Gastrocnemius medialis (tissue), 4 donors: Measurements from ENCODE around the gene DNAH3. TPM values are rescaled to one million over a fixed set of nuclear protein-coding genes. Genes with fewer than 3 reads are reported as not detected.

Experiments used
- ATAC-seq, 2 donors: fragments of 150-250 bp; one replicate each; pipeline ENCODE4 v1.9.1; 2016
- DNase-seq, 2 donors: peaks; one replicate each; pipeline ENCODE4 v3.0.0-alpha.2; 2019
- H3K27ac ChIP-seq, 4 donors: fragments of 200-600 bp; sonication (generic); 1 replicate in 1 of 4; 2 replicates in 3 of 4; pipeline ENCODE4 v1.5.1; 2016 to 2018; ENCODE audit warnings: mild to moderate bottlenecking in 2 of 4, moderate library complexity in 1 of 4
- H3K27me3 ChIP-seq, 3 donors: fragments of 200-600 bp; sonication (generic) in 2 of 3; 1 replicate in 1 of 3; 2 replicates in 2 of 3; pipeline versions ENCODE4 v1.5.1 to v1.6.0; 2016 to 2019; ENCODE audit warnings: mild to moderate bottlenecking in 1 of 3, moderate library complexity in 1 of 3
- H3K36me3 ChIP-seq, 2 donors: fragments of 200-600 bp; sonication (generic) in 1 of 2; one replicate each; pipeline ENCODE4 v1.5.1; 2017 to 2018
- H3K4me1 ChIP-seq, 2 donors: fragments of 200-600 bp; sonication (generic) in 1 of 2; one replicate each; pipeline ENCODE4 v1.5.1; 2016 to 2017; ENCODE audit warnings: mild to moderate bottlenecking in 2 of 2
- H3K4me3 ChIP-seq, 4 donors: fragments of 200-600 bp; sonication (generic) in 3 of 4; 1 replicate in 1 of 4; 2 replicates in 3 of 4; pipeline ENCODE4 v1.5.1; 2016 to 2019; ENCODE audit warnings: mild to moderate bottlenecking in 2 of 4
- H3K9me3 ChIP-seq, 3 donors: fragments of 200-600 bp; sonication (generic) in 2 of 3; 1 replicate in 1 of 3; 2 replicates in 2 of 3; pipeline ENCODE4 v1.5.1; 2016 to 2019
- POLR2A ChIP-seq, 2 donors: fragments of 450-650 bp; IDR thresholded peaks; one replicate each; pipeline ENCODE4 v1.6.1; 2017; ENCODE audit warnings: antibody characterized with exemption in 2 of 2, mild to moderate bottlenecking in 2 of 2, moderate library complexity in 2 of 2
- in situ Hi-C, 4 donors: fragments of 200-750 bp; cut with MboI; loops; one replicate each; pipeline versions ENCODE4 v1.15.0 to v1.8.0; 2017; ENCODE audit warnings: low sequenced_read_pairs in 4 of 4
- intact Hi-C: fragments of 100-400 bp; cut with DNase I; formaldehyde crosslinking; loops from one replicate; pipeline ENCODE4 v1.15.1; 2023; ENCODE audit warnings: low total_unique reads
- total RNA-seq, 4 donors: library from RNA; depleted of rRNA; stranded (reverse); fragments of >200 nt; gene quantifications; one replicate each; pipeline versions ENCODE4 v1.1.0 to v1.2.3, GENCODE V29; 2016
- TF ChIP-seq, protein P1 (sequence below), 5 experiments: fragments of 450-650 bp in 3 of 5; fragments of 200-600 bp in 2 of 5; sonication (generic) in 2 of 5; IDR thresholded peaks in 4 of 5; conservative IDR thresholded peaks in 1 of 5; 1 replicate in 4 of 5; 2 replicates in 1 of 5; pipeline ENCODE4 v1.5.1; 2016 to 2019; ENCODE audit warnings: antibody characterized with exemption in 5 of 5, mild to moderate bottlenecking in 3 of 5, moderate library complexity in 3 of 5

DNAH3 gene
- total RNA-seq, 4 donors from 2014 or later: 0.02 to 0.47 (median 0.21) TPM

DNA sequence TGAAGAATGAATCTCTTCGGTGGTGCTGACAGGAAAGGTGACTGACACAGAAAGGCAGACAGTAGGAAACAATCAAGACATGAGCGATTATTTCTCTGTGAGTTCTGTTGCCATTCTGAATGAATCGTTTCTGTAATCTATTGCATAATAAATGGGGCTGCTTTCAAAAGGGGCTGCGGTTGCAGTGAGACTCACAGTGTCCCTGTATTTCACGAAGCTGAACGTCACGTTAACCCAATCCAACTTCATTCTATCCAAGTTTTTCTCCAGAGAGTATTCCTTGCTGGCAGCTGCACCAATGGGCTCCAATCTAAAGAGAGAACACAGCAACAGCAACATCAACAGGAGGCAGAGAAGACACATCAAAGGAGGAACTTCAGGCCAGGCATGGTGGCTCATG is 75.4 kb downstream of the DNAH3 start:
- Histone ChIP-seq H3K27ac (no peak overlapping the region), H3K27me3 (no peaks in the 10 kb centered on the region), H3K9me3 (no peaks in the 10 kb centered on the region), H3K36me3 (no peaks in the 10 kb centered on the region), H3K4me3 (no peak overlapping the region), H3K4me1 (no peaks in the 10 kb centered on the region)
- TF ChIP-seq, protein P1, sequence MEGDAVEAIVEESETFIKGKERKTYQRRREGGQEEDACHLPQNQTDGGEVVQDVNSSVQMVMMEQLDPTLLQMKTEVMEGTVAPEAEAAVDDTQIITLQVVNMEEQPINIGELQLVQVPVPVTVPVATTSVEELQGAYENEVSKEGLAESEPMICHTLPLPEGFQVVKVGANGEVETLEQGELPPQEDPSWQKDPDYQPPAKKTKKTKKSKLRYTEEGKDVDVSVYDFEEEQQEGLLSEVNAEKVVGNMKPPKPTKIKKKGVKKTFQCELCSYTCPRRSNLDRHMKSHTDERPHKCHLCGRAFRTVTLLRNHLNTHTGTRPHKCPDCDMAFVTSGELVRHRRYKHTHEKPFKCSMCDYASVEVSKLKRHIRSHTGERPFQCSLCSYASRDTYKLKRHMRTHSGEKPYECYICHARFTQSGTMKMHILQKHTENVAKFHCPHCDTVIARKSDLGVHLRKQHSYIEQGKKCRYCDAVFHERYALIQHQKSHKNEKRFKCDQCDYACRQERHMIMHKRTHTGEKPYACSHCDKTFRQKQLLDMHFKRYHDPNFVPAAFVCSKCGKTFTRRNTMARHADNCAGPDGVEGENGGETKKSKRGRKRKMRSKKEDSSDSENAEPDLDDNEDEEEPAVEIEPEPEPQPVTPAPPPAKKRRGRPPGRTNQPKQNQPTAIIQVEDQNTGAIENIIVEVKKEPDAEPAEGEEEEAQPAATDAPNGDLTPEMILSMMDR (IDR thresholded peaks at IDR 0.05 in 4 of 5, conservative IDR thresholded peaks at IDR 0.05 in 1 of 5): no peak
- TF ChIP-seq POLR2A (IDR thresholded peaks at IDR 0.05): no peak
- DNase-seq (peak; percentile 6 to 51), ATAC-seq (peak; percentile 68)
- intact Hi-C loops: loop anchor here (5.0 kb wide), 1 partner anchor 158 kb away; no protein-coding TSS in a partner anchor
- in situ Hi-C loops: no loop called here

DNA sequence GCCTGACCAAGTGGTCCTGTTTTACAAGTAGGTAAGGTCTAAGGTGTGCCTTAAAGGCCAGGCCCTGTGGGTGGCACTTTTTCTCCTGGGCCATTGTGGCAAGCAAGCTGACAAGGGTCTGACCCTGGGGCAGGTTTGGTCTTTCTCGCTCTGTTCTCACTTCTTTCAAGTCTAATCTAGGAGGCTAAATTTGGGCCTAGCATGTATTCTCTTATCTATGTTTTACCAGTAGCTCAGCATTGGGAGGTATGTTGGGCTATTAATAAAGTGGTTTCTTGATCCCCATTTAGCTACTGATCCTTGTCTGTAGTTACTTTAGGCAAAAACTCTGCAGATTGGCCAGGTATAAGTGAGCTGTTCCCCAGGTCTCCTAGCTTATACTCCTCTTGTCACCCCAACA is 77.7 kb downstream of the DNAH3 start:
- ATAC-seq: no peak
- Histone ChIP-seq H3K9me3 (no peaks in the 10 kb centered on the region), H3K4me1 (no peaks in the 10 kb centered on the region), H3K36me3 (no peaks in the 10 kb centered on the region), H3K4me3 (no peak overlapping the region), H3K27ac (no peak overlapping the region), H3K27me3 (no peaks in the 10 kb centered on the region)
- DNase-seq: no peak
- in situ Hi-C loops: no loop called here
- TF ChIP-seq, protein P1 (IDR thresholded peaks at IDR 0.05 in 4 of 5, conservative IDR thresholded peaks at IDR 0.05 in 1 of 5): no peak
- no peak for TF ChIP-seq POLR2A (IDR thresholded peaks at IDR 0.05)
- intact Hi-C loops: no loop called here

- H3K27me3 ChIP-seq: no peaks in the 10 kb centered on the region
- no peak overlapping the region for H3K27ac ChIP-seq
- H3K36me3 ChIP-seq: no peaks in the 10 kb centered on the region
- in situ Hi-C loops: no loop called here
- DNase-seq (no peak), ATAC-seq (no peak)
- no peaks in the 10 kb centered on the region for H3K4me1 ChIP-seq
- H3K9me3 ChIP-seq: no peaks in the 10 kb centered on the region
- TF ChIP-seq, protein P1 (IDR thresholded peaks at IDR 0.05 in 4 of 5, conservative IDR thresholded peaks at IDR 0.05 in 1 of 5): no peak
- intact Hi-C loops: no loop called here
- H3K4me3 ChIP-seq: no peak overlapping the region
Observed at GRCh38 chr16:21071741-21072140, 78.9 kb downstream of the DNAH3 start.

DNA sequence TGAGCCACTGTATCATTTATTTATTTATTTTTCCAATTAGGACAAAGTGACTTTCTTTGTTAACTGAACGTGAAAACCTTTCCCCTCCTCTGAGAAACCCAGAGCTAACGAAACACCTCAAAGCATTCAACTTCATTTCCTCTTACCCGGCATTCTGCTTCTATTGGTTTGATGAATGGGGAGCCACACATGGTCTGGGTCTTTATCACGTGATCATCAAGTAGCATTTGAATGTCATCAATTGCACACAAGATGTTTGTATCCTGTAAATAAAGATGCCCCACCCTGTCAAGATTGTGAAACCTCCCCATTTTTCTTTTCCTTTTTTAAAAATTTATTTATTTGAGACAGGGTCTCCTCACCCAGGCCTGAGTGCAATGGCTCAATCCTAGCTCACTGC is 80.1 kb downstream of the DNAH3 start:
- ATAC-seq: no peak
- in situ Hi-C loops (no loop called here), intact Hi-C loops (no loop called here)
- DNase-seq: no peak
- no peaks in the 10 kb centered on the region for H3K27me3 ChIP-seq
- no peak overlapping the region for H3K27ac ChIP-seq
- no peak for TF ChIP-seq POLR2A (IDR thresholded peaks at IDR 0.05)
- TF ChIP-seq, protein P1 (IDR thresholded peaks at IDR 0.05 in 4 of 5, conservative IDR thresholded peaks at IDR 0.05 in 1 of 5): no peak
- no peaks in the 10 kb centered on the region for H3K9me3 ChIP-seq
- H3K4me3 ChIP-seq: no peak overlapping the region
- no peaks in the 10 kb centered on the region for H3K36me3 ChIP-seq
- H3K4me1 ChIP-seq: no peaks in the 10 kb centered on the region

- Histone ChIP-seq H3K4me1 (no peaks in the 10 kb centered on the region), H3K27ac (no peak overlapping the region), H3K9me3 (no peaks in the 10 kb centered on the region), H3K4me3 (no peak overlapping the region), H3K36me3 (no peaks in the 10 kb centered on the region), H3K27me3 (no peaks in the 10 kb centered on the region)
- DNase-seq (no peak), ATAC-seq (no peak)
- in situ Hi-C loops (no loop called here), intact Hi-C loops (no loop called here)
- TF ChIP-seq, protein P1 (IDR thresholded peaks at IDR 0.05 in 4 of 5, conservative IDR thresholded peaks at IDR 0.05 in 1 of 5): no peak
- no peak for TF ChIP-seq POLR2A (IDR thresholded peaks at IDR 0.05)
Observed at GRCh38 chr16:21069986-21070385, 80.7 kb downstream of the DNAH3 start.
